Measurements from ENCODE around the gene USP9X.
A peak's percentile ranks its signal among the peaks of the same experiment; 100 is the strongest.
"Not testable (repeated sequence)": the region's sequence is repeated elsewhere in the genome, so short reads cannot be mapped to it uniquely, and the experiment has no call there.

USP9X gene

GRCh38 chrX:41090568-41091238 is 5.5 kb downstream of the USP9X start:
- Histone ChIP-seq H3K4me1 (ENCODE audit: control insufficient read depth, insufficient read depth, low read length) (peaks cover 8% of the 10 kb centered on the region), H3K4me3 (ENCODE audit: low read length) (no peak overlapping the region), H3K4me2 (ENCODE audit: low read length) (peak overlapping the region; percentile 77), H3K36me3 (ENCODE audit: insufficient read depth, low read length) (no peaks in the 10 kb centered on the region), H3K27me3 (ENCODE audit: control insufficient read depth, insufficient read depth, low read length) (peaks cover 4% of the 10 kb centered on the region), H3K9ac (ENCODE audit: low read depth, low read length) (no peak overlapping the region), H3K9me3 (replicated peaks; ENCODE audit: low read length) (no peaks in the 10 kb centered on the region)

GRCh38 chrX:41092776-41093175 is 7.5 kb downstream of the USP9X start:
- no peak overlapping the region for H3K9ac ChIP-seq (ENCODE audit: low read depth, low read length)
- H3K9me3 ChIP-seq (replicated peaks; ENCODE audit: low read length): no peaks in the 10 kb centered on the region
- peaks cover 4% of the 10 kb centered on the region for H3K27me3 ChIP-seq (ENCODE audit: control insufficient read depth, insufficient read depth, low read length)
- H3K4me1 ChIP-seq (ENCODE audit: control insufficient read depth, insufficient read depth, low read length): peaks cover 24% of the 10 kb centered on the region
- H3K4me2 ChIP-seq (ENCODE audit: low read length): no peak overlapping the region
- H3K36me3 ChIP-seq (ENCODE audit: insufficient read depth, low read length): no peaks in the 10 kb centered on the region
- no peak overlapping the region for H3K4me3 ChIP-seq (ENCODE audit: low read length)

- H3K9ac ChIP-seq (ENCODE audit: low read depth, low read length): no peak overlapping the region
- peaks cover 4% of the 10 kb centered on the region for H3K27me3 ChIP-seq (ENCODE audit: control insufficient read depth, insufficient read depth, low read length)
- H3K4me3 ChIP-seq (ENCODE audit: low read length): no peak overlapping the region
- no peaks in the 10 kb centered on the region for H3K36me3 ChIP-seq (ENCODE audit: insufficient read depth, low read length)
- H3K4me1 ChIP-seq (ENCODE audit: control insufficient read depth, insufficient read depth, low read length): peaks cover 26% of the 10 kb centered on the region
- H3K9me3 ChIP-seq (replicated peaks; ENCODE audit: low read length): no peaks in the 10 kb centered on the region
- no peak overlapping the region for H3K4me2 ChIP-seq (ENCODE audit: low read length)
Measured at GRCh38 chrX:41095174-41095573, 9.9 kb downstream of the USP9X start.

GRCh38 chrX:41095908-41096307 is 10.7 kb downstream of the USP9X start:
- H3K9ac ChIP-seq (ENCODE audit: low read depth, low read length): no peak overlapping the region
- H3K36me3 ChIP-seq (ENCODE audit: insufficient read depth, low read length): no peaks in the 10 kb centered on the region
- H3K27me3 ChIP-seq (ENCODE audit: control insufficient read depth, insufficient read depth, low read length): peaks cover 4% of the 10 kb centered on the region
- no peaks in the 10 kb centered on the region for H3K9me3 ChIP-seq (replicated peaks; ENCODE audit: low read length)
- H3K4me3 ChIP-seq (ENCODE audit: low read length): no peak overlapping the region
- H3K4me2 ChIP-seq (ENCODE audit: low read length): no peak overlapping the region
- peaks cover 26% of the 10 kb centered on the region for H3K4me1 ChIP-seq (ENCODE audit: control insufficient read depth, insufficient read depth, low read length)

GRCh38 chrX:41096339-41096955 is 11.2 kb downstream of the USP9X start:
- Histone ChIP-seq H3K9ac (ENCODE audit: low read depth, low read length) (no peak overlapping the region), H3K36me3 (ENCODE audit: insufficient read depth, low read length) (no peaks in the 10 kb centered on the region), H3K9me3 (replicated peaks; ENCODE audit: low read length) (no peaks in the 10 kb centered on the region), H3K4me3 (ENCODE audit: low read length) (no peak overlapping the region), H3K4me1 (ENCODE audit: control insufficient read depth, insufficient read depth, low read length) (peaks cover 26% of the 10 kb centered on the region), H3K27me3 (ENCODE audit: control insufficient read depth, insufficient read depth, low read length) (peaks cover 4% of the 10 kb centered on the region), H3K4me2 (ENCODE audit: low read length) (no peak overlapping the region)

- H3K9ac ChIP-seq (ENCODE audit: low read depth, low read length): no peak overlapping the region
Measured at GRCh38 chrX:41097326-41097725, 12.1 kb downstream of the USP9X start.

GRCh38 chrX:41100200-41100599 is 15.0 kb downstream of the USP9X start:
- H3K27me3 ChIP-seq (ENCODE audit: control insufficient read depth, insufficient read depth, low read length): peaks cover 2% of the 10 kb centered on the region
- no peaks in the 10 kb centered on the region for H3K36me3 ChIP-seq (ENCODE audit: insufficient read depth, low read length)
- H3K4me1 ChIP-seq (ENCODE audit: control insufficient read depth, insufficient read depth, low read length): peaks cover 19% of the 10 kb centered on the region
- no peak overlapping the region for H3K4me3 ChIP-seq (ENCODE audit: low read length)
- H3K4me2 ChIP-seq (ENCODE audit: low read length): no peak overlapping the region
- no peaks in the 10 kb centered on the region for H3K9me3 ChIP-seq (replicated peaks; ENCODE audit: low read length)
- no peak overlapping the region for H3K9ac ChIP-seq (ENCODE audit: low read depth, low read length)

More at GRCh38 chrX:41097326-41097725, 12.1 kb downstream of the USP9X start:
- Histone ChIP-seq H3K4me3 (ENCODE audit: low read length) (no peak overlapping the region), H3K36me3 (ENCODE audit: insufficient read depth, low read length) (no peaks in the 10 kb centered on the region), H3K4me2 (ENCODE audit: low read length) (no peak overlapping the region), H3K4me1 (ENCODE audit: control insufficient read depth, insufficient read depth, low read length) (peaks cover 19% of the 10 kb centered on the region), H3K9me3 (replicated peaks; ENCODE audit: low read length) (no peaks in the 10 kb centered on the region), H3K27me3 (ENCODE audit: control insufficient read depth, insufficient read depth, low read length) (peaks cover 4% of the 10 kb centered on the region)

- peaks cover 3% of the 10 kb centered on the region for H3K27me3 ChIP-seq (ENCODE audit: control insufficient read depth, insufficient read depth, low read length)
- no peak overlapping the region for H3K4me2 ChIP-seq (ENCODE audit: low read length)
- no peak overlapping the region for H3K4me3 ChIP-seq (ENCODE audit: low read length)
- no peaks in the 10 kb centered on the region for H3K9me3 ChIP-seq (replicated peaks; ENCODE audit: low read length)
- peaks cover 17% of the 10 kb centered on the region for H3K4me1 ChIP-seq (ENCODE audit: control insufficient read depth, insufficient read depth, low read length)
- no peak overlapping the region for H3K9ac ChIP-seq (ENCODE audit: low read depth, low read length)
- no peaks in the 10 kb centered on the region for H3K36me3 ChIP-seq (ENCODE audit: insufficient read depth, low read length)
Measured at GRCh38 chrX:41100819-41101218, 15.6 kb downstream of the USP9X start.

- no peaks in the 10 kb centered on the region for H3K36me3 ChIP-seq (ENCODE audit: insufficient read depth, low read length)
Measured at GRCh38 chrX:41105005-41105404, 19.8 kb downstream of the USP9X start.

GRCh38 chrX:41106257-41106656 is 21.0 kb downstream of the USP9X start:
- peaks cover 21% of the 10 kb centered on the region for H3K4me1 ChIP-seq (ENCODE audit: control insufficient read depth, insufficient read depth, low read length)
- not testable (repeated sequence) for H3K27me3 ChIP-seq (ENCODE audit: control insufficient read depth, insufficient read depth, low read length); H3K9me3 ChIP-seq (replicated peaks; ENCODE audit: low read length); H3K4me3 ChIP-seq (ENCODE audit: low read length); H3K36me3 ChIP-seq (ENCODE audit: insufficient read depth, low read length); H3K4me2 ChIP-seq (ENCODE audit: low read length); H3K9ac ChIP-seq (ENCODE audit: low read depth, low read length)

More at GRCh38 chrX:41105005-41105404, 19.8 kb downstream of the USP9X start:
- H3K9ac ChIP-seq (ENCODE audit: low read depth, low read length): no peak overlapping the region
- no peaks in the 10 kb centered on the region for H3K9me3 ChIP-seq (replicated peaks; ENCODE audit: low read length)
- H3K4me1 ChIP-seq (ENCODE audit: control insufficient read depth, insufficient read depth, low read length): peaks cover 12% of the 10 kb centered on the region
- peaks cover 3% of the 10 kb centered on the region for H3K27me3 ChIP-seq (ENCODE audit: control insufficient read depth, insufficient read depth, low read length)
- no peak overlapping the region for H3K4me2 ChIP-seq (ENCODE audit: low read length)
- H3K4me3 ChIP-seq (ENCODE audit: low read length): no peak overlapping the region

- Histone ChIP-seq H3K27me3 (ENCODE audit: control insufficient read depth, insufficient read depth, low read length) (peaks cover 3% of the 10 kb centered on the region), H3K9me3 (replicated peaks; ENCODE audit: low read length) (no peaks in the 10 kb centered on the region), H3K36me3 (ENCODE audit: insufficient read depth, low read length) (no peaks in the 10 kb centered on the region), H3K9ac (ENCODE audit: low read depth, low read length) (no peak overlapping the region), H3K4me1 (ENCODE audit: control insufficient read depth, insufficient read depth, low read length) (peaks cover 25% of the 10 kb centered on the region), H3K4me3 (ENCODE audit: low read length) (no peak overlapping the region), H3K4me2 (ENCODE audit: low read length) (no peak overlapping the region)
Measured at GRCh38 chrX:41108007-41108406, 22.8 kb downstream of the USP9X start.

Measured in skeletal muscle satellite cell (primary cell).